GM23338 (cell line): ENCODE data around the gene MAG. TPM values are rescaled to one million over a fixed set of nuclear protein-coding genes. Genes with fewer than 3 reads are reported as not detected.
A peak's percentile ranks its signal among the peaks of the same experiment; 100 is the strongest.

Experiments
- ATAC-seq: fragments of 200-7000 bp; cut with Tn5 transposase; 3 replicates; pipeline ENCODE4 v1.9.1; 2020
- DNase-seq: peaks from one replicate; pipeline ENCODE4 v3.0.0-alpha.2; 2015; ENCODE audit warnings: low spot score
- H2AFZ ChIP-seq: fragments of 200-600 bp; sonication (generic); 2 replicates; pipeline ENCODE4 v1.8.0; 2016; ENCODE audit warnings: antibody characterized with exemption, mild to moderate bottlenecking, moderate library complexity
- H3F3A ChIP-seq: fragments of 200-600 bp; sonication (generic); replicated peaks from 2 replicates; pipeline ENCODE4 v1.8.0; 2017; ENCODE audit warnings: antibody characterized with exemption, mixed run types, low read depth
- H3K27ac ChIP-seq: fragments of 200-600 bp; sonication (generic); 2 replicates; pipeline ENCODE4 v1.6.1; 2016; ENCODE audit warnings: low read depth
- H3K27me3 ChIP-seq: fragments of 200-600 bp; sonication (generic); 2 replicates; pipeline ENCODE4 v1.8.0; 2016; ENCODE audit warnings: mild to moderate bottlenecking, mixed run types, moderate library complexity; ENCODE audit not compliant: insufficient read depth
- H3K36me3 ChIP-seq: fragments of 200-600 bp; sonication (generic); 2 replicates; pipeline ENCODE4 v1.8.0; 2016; ENCODE audit warnings: mild to moderate bottlenecking; ENCODE audit not compliant: insufficient read depth
- H3K4me1 ChIP-seq: fragments of 200-600 bp; sonication (generic); 2 replicates; pipeline ENCODE4 v1.8.0; 2016; ENCODE audit warnings: mild to moderate bottlenecking, moderate library complexity; ENCODE audit not compliant: insufficient read depth
- H3K4me2 ChIP-seq: fragments of 200-600 bp; sonication (generic); 2 replicates; pipeline ENCODE4 v1.7.1; 2017; ENCODE audit warnings: mixed run types
- H3K4me3 ChIP-seq: fragments of 200-600 bp; sonication (generic); 2 replicates; pipeline ENCODE4 v1.6.1; 2016; ENCODE audit warnings: mixed run types
- H3K79me2 ChIP-seq: fragments of 200-600 bp; sonication (generic); replicated peaks from 2 replicates; pipeline ENCODE4 v1.8.0; 2017; ENCODE audit warnings: mild to moderate bottlenecking; ENCODE audit not compliant: insufficient read depth
- H3K9me2 ChIP-seq: fragments of 200-600 bp; sonication (generic); 2 replicates; pipeline ENCODE4 v1.8.0; 2017; ENCODE audit not compliant: insufficient read depth
- H4K20me1 ChIP-seq: fragments of 200-600 bp; sonication (generic); replicated peaks from 2 replicates; pipeline ENCODE4 v1.8.0; 2017; ENCODE audit warnings: mild to moderate bottlenecking; ENCODE audit not compliant: insufficient read depth
- H3K27ac Mint-ChIP-seq: 2 replicates; pipeline ENCODE4 v1.8.0; 2020; ENCODE audit warnings: inconsistent platforms, mild to moderate bottlenecking, moderate library complexity, mixed read lengths
- H3K27me3 Mint-ChIP-seq: 3 replicates; pipeline ENCODE4 v1.8.0; 2022; ENCODE audit warnings: low read depth, mild to moderate bottlenecking, moderate library complexity, mixed read lengths, inconsistent platforms; ENCODE audit not compliant: insufficient read depth, poor library complexity
- H3K36me3 Mint-ChIP-seq: 3 replicates; pipeline ENCODE4 v1.8.0; 2021; ENCODE audit warnings: low read depth, mild to moderate bottlenecking, inconsistent platforms, moderate library complexity, mixed read lengths
- H3K4me1 Mint-ChIP-seq: 3 replicates; pipeline ENCODE4 v1.8.0; 2020; ENCODE audit warnings: mild to moderate bottlenecking, inconsistent platforms, mixed read lengths
- H3K4me3 Mint-ChIP-seq: 3 replicates; pipeline ENCODE4 v1.8.0; 2021; ENCODE audit warnings: moderate library complexity, mild to moderate bottlenecking, inconsistent platforms, mixed read lengths
- H3K9me3 Mint-ChIP-seq: 3 replicates; pipeline ENCODE4 v1.8.0; 2020; ENCODE audit warnings: moderate library complexity, mild to moderate bottlenecking, inconsistent platforms, mixed read lengths
- CREB1 ChIP-seq: fragments of 250-450 bp; sonication (Bioruptor Pico); IDR thresholded peaks from 2 replicates; pipeline ENCODE4 v1.5.0; 2020; ENCODE audit warnings: low read depth, mild to moderate bottlenecking, moderate library complexity
- EZH2phosphoT487 ChIP-seq: fragments of 200-600 bp; sonication (generic); IDR thresholded peaks from one replicate; pipeline ENCODE4 v1.8.1; 2018; ENCODE audit warnings: antibody characterized with exemption; ENCODE audit not compliant: unreplicated experiment
- JUNB ChIP-seq: IDR thresholded peaks from one replicate; pipeline ENCODE4 v1.6.1; 2016; ENCODE audit warnings: antibody characterized with exemption; ENCODE audit not compliant: unreplicated experiment
- NANOG ChIP-seq: IDR thresholded peaks from 2 replicates; pipeline ENCODE4 v1.6.1; 2016; ENCODE audit warnings: antibody characterized with exemption, borderline replicate concordance
- POLR2AphosphoS5 ChIP-seq: IDR thresholded peaks from 2 replicates; pipeline ENCODE4 v1.6.1; 2016; ENCODE audit warnings: antibody characterized with exemption, low read depth
- STAT1 ChIP-seq: IDR thresholded peaks from one replicate; pipeline ENCODE4 v1.6.1; 2016; ENCODE audit warnings: antibody characterized with exemption; ENCODE audit not compliant: unreplicated experiment
- ZNF114 ChIP-seq: fragments of 250-450 bp; sonication (Bioruptor Pico); IDR thresholded peaks from 2 replicates; pipeline ENCODE4 v1.5.0; 2020; ENCODE audit warnings: mild to moderate bottlenecking, moderate library complexity
- ZNF331 ChIP-seq: fragments of 250-450 bp; sonication (Bioruptor Pico); IDR thresholded peaks from 2 replicates; pipeline ENCODE4 v1.5.0; 2020; ENCODE audit warnings: low read depth, mild to moderate bottlenecking, moderate library complexity
- polyA plus RNA-seq: library from polyadenylated mRNA; unstranded; fragments of >200 nt; fragmentation: Nextera tagmentation; extraction: Ambion mirVana; gene quantifications from 2 replicates; pipeline ENCODE4 v1.2.1, GENCODE V29; 2016
- total RNA-seq: library from RNA; depleted of rRNA; stranded (reverse); fragments of >200 nt; shearing (Covaris generic); gene quantifications from 2 replicates; pipeline ENCODE4 v1.2.3, GENCODE V29; 2014
- TF ChIP-seq, protein P1 (sequence below), 2 experiments: fragments of 200-600 bp in 1 of 2; sonication (generic) in 1 of 2; conservative IDR thresholded peaks; 2 replicates each; pipeline versions ENCODE4 v1.5.1 to v1.6.1; 2016 to 2017; ENCODE audit warnings: antibody characterized with exemption in 2 of 2, low read depth in 2 of 2, mild to moderate bottlenecking in 2 of 2, moderate library complexity in 1 of 2
- TF ChIP-seq, protein P2 (sequence below): IDR thresholded peaks from 2 replicates; pipeline ENCODE4 v1.6.1; 2016; ENCODE audit warnings: antibody characterized with exemption
- TF ChIP-seq, protein P3 (sequence below): fragments of 250-450 bp; sonication (Bioruptor Pico); IDR thresholded peaks from 2 replicates; pipeline ENCODE4 v1.5.0; 2020; ENCODE audit warnings: mild to moderate bottlenecking, moderate library complexity
- TF ChIP-seq, protein P4 (sequence below): IDR thresholded peaks from one replicate; pipeline ENCODE4 v1.6.1; 2018; ENCODE audit warnings: antibody characterized with exemption; ENCODE audit not compliant: unreplicated experiment

Gene MAG
- total and polyA plus RNA-seq, 2 experiments from 2014 or later = 0.61 to 1.3 TPM

DNA sequence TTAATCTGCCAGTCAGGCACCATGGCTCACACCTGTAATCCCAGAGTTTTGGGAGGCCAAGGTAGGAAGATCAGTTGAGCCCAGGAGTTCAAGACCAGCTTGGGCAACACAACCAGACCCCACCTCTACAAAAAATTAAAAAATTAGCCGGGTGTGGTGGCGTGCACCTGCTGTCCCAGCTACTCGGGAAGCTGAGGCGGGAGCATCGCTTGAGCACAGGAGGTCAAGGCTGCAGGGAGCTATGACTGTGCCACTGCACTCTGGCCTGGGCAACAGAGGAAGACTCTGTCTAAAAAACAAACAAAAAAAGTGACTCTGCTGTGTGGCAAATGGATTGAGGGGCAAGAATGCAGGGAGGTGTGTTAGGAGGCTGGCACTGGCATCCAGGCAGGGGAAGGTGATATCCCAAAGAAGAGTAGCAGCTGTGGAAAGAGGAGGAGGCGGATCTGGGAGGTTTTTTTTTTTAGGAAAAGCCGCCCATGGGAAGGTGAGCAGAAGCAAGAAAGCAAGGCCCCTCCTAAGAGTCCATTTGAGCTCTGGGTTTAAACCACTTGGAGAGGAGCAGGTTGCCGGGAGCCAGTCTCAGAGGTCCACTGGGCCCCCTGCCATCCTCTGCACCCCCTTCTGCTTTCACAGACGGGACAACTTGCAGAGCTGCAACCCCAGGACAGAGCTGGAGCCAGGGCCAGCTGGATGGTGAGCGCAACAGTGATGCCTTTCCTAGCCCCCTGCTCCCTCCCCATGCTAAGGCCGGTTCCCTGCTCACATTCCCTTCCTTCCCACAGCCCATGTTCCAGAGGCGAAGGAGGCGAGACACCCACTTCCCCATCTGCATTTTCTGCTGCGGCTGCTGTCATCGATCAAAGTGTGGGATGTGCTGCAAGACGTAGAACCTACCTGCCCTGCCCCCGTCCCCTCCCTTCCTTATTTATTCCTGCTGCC is 7.5 kb upstream of the MAG start:
- H3K4me2 ChIP-seq = peak overlapping the region; percentile 72
- peak; percentile 20; the same call in 2 of the 3 replicates for ATAC-seq
- no peak overlapping the region for H3K4me3 ChIP-seq
- no peaks in the 10 kb centered on the region for H3K79me2 ChIP-seq
- peak overlapping the region; percentile 98 for H2AFZ ChIP-seq
- Mint-ChIP-seq H3K9me3 (no peaks in the 10 kb centered on the region), H3K4me1 (peaks cover 11% of the 10 kb centered on the region), H3K27me3 (peaks cover 22% of the 10 kb centered on the region), H3K27ac (no peak overlapping the region), H3K4me3 (peak overlapping the region; percentile 7; the same call in 2 of the 3 replicates), H3K36me3 (peaks cover 4% of the 10 kb centered on the region; the same call in 1 of the 3 replicates)
- no peaks in the 10 kb centered on the region for H3K36me3 ChIP-seq
- H3K27ac ChIP-seq = no peak overlapping the region
- H3F3A ChIP-seq = no peaks in the 10 kb centered on the region
- no peaks in the 10 kb centered on the region for H3K9me2 ChIP-seq
- no peaks in the 10 kb centered on the region for H4K20me1 ChIP-seq
- H3K27me3 ChIP-seq = no peaks in the 10 kb centered on the region
- DNase-seq = peak; percentile 42
- H3K4me1 ChIP-seq = 0 out of 2 replicates have a peak, but pooled peaks cover 8% of the 10 kb centered on the region
- no peak for TF ChIP-seq EZH2phosphoT487
- TF ChIP-seq CREB1 (CRISPR knock-in tag) = no peak
- no peak for TF ChIP-seq NANOG
- TF ChIP-seq, protein P1, sequence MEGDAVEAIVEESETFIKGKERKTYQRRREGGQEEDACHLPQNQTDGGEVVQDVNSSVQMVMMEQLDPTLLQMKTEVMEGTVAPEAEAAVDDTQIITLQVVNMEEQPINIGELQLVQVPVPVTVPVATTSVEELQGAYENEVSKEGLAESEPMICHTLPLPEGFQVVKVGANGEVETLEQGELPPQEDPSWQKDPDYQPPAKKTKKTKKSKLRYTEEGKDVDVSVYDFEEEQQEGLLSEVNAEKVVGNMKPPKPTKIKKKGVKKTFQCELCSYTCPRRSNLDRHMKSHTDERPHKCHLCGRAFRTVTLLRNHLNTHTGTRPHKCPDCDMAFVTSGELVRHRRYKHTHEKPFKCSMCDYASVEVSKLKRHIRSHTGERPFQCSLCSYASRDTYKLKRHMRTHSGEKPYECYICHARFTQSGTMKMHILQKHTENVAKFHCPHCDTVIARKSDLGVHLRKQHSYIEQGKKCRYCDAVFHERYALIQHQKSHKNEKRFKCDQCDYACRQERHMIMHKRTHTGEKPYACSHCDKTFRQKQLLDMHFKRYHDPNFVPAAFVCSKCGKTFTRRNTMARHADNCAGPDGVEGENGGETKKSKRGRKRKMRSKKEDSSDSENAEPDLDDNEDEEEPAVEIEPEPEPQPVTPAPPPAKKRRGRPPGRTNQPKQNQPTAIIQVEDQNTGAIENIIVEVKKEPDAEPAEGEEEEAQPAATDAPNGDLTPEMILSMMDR (conservative IDR thresholded peaks at IDR 0.05; ENCODE audit: low read depth in 2 of 2) = no peak
- no peak for TF ChIP-seq STAT1
- no peak for TF ChIP-seq JUNB
- no peak for TF ChIP-seq POLR2AphosphoS5
- TF ChIP-seq, protein P2, sequence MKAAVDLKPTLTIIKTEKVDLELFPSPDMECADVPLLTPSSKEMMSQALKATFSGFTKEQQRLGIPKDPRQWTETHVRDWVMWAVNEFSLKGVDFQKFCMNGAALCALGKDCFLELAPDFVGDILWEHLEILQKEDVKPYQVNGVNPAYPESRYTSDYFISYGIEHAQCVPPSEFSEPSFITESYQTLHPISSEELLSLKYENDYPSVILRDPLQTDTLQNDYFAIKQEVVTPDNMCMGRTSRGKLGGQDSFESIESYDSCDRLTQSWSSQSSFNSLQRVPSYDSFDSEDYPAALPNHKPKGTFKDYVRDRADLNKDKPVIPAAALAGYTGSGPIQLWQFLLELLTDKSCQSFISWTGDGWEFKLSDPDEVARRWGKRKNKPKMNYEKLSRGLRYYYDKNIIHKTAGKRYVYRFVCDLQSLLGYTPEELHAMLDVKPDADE = no peak
- TF ChIP-seq, protein P3, sequence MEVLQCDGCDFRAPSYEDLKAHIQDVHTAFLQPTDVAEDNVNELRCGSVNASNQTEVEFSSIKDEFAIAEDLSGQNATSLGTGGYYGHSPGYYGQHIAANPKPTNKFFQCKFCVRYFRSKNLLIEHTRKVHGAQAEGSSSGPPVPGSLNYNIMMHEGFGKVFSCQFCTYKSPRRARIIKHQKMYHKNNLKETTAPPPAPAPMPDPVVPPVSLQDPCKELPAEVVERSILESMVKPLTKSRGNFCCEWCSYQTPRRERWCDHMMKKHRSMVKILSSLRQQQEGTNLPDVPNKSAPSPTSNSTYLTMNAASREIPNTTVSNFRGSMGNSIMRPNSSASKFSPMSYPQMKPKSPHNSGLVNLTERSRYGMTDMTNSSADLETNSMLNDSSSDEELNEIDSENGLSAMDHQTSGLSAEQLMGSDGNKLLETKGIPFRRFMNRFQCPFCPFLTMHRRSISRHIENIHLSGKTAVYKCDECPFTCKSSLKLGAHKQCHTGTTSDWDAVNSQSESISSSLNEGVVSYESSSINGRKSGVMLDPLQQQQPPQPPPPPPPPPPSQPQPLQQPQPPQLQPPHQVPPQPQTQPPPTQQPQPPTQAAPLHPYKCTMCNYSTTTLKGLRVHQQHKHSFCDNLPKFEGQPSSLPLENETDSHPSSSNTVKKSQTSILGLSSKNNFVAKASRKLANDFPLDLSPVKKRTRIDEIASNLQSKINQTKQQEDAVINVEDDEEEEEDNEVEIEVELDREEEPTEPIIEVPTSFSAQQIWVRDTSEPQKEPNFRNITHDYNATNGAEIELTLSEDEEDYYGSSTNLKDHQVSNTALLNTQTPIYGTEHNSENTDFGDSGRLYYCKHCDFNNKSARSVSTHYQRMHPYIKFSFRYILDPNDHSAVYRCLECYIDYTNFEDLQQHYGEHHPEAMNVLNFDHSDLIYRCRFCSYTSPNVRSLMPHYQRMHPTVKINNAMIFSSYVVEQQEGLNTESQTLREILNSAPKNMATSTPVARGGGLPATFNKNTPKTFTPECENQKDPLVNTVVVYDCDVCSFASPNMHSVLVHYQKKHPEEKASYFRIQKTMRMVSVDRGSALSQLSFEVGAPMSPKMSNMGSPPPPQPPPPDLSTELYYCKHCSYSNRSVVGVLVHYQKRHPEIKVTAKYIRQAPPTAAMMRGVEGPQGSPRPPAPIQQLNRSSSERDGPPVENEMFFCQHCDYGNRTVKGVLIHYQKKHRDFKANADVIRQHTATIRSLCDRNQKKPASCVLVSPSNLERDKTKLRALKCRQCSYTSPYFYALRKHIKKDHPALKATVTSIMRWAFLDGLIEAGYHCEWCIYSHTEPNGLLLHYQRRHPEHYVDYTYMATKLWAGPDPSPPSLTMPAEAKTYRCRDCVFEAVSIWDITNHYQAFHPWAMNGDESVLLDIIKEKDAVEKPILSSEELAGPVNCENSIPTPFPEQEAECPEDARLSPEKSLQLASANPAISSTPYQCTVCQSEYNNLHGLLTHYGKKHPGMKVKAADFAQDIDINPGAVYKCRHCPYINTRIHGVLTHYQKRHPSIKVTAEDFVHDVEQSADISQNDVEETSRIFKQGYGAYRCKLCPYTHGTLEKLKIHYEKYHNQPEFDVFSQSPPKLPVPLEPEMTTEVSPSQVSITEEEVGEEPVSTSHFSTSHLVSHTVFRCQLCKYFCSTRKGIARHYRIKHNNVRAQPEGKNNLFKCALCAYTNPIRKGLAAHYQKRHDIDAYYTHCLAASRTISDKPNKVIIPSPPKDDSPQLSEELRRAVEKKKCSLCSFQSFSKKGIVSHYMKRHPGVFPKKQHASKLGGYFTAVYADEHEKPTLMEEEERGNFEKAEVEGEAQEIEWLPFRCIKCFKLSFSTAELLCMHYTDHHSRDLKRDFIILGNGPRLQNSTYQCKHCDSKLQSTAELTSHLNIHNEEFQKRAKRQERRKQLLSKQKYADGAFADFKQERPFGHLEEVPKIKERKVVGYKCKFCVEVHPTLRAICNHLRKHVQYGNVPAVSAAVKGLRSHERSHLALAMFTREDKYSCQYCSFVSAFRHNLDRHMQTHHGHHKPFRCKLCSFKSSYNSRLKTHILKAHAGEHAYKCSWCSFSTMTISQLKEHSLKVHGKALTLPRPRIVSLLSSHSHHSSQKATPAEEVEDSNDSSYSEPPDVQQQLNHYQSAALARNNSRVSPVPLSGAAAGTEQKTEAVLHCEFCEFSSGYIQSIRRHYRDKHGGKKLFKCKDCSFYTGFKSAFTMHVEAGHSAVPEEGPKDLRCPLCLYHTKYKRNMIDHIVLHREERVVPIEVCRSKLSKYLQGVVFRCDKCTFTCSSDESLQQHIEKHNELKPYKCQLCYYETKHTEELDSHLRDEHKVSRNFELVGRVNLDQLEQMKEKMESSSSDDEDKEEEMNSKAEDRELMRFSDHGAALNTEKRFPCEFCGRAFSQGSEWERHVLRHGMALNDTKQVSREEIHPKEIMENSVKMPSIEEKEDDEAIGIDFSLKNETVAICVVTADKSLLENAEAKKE = no peak
- no peak for TF ChIP-seq ZNF114 (CRISPR knock-in tag)
- TF ChIP-seq, protein P4, sequence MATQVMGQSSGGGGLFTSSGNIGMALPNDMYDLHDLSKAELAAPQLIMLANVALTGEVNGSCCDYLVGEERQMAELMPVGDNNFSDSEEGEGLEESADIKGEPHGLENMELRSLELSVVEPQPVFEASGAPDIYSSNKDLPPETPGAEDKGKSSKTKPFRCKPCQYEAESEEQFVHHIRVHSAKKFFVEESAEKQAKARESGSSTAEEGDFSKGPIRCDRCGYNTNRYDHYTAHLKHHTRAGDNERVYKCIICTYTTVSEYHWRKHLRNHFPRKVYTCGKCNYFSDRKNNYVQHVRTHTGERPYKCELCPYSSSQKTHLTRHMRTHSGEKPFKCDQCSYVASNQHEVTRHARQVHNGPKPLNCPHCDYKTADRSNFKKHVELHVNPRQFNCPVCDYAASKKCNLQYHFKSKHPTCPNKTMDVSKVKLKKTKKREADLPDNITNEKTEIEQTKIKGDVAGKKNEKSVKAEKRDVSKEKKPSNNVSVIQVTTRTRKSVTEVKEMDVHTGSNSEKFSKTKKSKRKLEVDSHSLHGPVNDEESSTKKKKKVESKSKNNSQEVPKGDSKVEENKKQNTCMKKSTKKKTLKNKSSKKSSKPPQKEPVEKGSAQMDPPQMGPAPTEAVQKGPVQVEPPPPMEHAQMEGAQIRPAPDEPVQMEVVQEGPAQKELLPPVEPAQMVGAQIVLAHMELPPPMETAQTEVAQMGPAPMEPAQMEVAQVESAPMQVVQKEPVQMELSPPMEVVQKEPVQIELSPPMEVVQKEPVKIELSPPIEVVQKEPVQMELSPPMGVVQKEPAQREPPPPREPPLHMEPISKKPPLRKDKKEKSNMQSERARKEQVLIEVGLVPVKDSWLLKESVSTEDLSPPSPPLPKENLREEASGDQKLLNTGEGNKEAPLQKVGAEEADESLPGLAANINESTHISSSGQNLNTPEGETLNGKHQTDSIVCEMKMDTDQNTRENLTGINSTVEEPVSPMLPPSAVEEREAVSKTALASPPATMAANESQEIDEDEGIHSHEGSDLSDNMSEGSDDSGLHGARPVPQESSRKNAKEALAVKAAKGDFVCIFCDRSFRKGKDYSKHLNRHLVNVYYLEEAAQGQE = no peak
- TF ChIP-seq ZNF331 (CRISPR knock-in tag) = no peak
